K562 (cell line): Measurements from ENCODE around the gene KLK10.

Source experiments
- CHAMP1 ChIP-seq: fragments of 450-650 bp; IDR thresholded peaks from 2 replicates; pipeline ENCODE4 v1.6.1; 2016; ENCODE audit warnings: mild to moderate bottlenecking
- KAT7 ChIP-seq: sonication (generic); formaldehyde crosslinking; IDR thresholded peaks from 2 replicates; pipeline ENCODE4 v1.8.0; 2022; ENCODE audit warnings: missing genetic modification reagents, mild to moderate bottlenecking, borderline replicate concordance

- TF ChIP-seq CHAMP1 (no peak), KAT7 (no peak)
Measured at GRCh38 chr19:50979758-50980157, 39.8 kb downstream of the KLK10 start.
